Activated CD4-positive, CD25-positive, alpha-beta regulatory T cell treated with anti-CD3 and anti-CD28 coated beads, Interleukin-2, amount 50 U/mL, for 16 hours (primary cell): Measurements from ENCODE around the gene GRIN3A.
"Not testable (repeated sequence)": the region's sequence is repeated elsewhere in the genome, so short reads cannot be mapped to it uniquely, and the experiment has no call there.

Experiments
- DNase-seq: peaks from one replicate; pipeline ENCODE4 v3.0.0-alpha.2; 2020; ENCODE audit warnings: low read depth, low spot score

Gene GRIN3A

GRCh38 chr9:101632611-101633010, 105.8 kb downstream of the GRIN3A start:
- no peak for DNase-seq

- no peak for DNase-seq
Measured at GRCh38 chr9:101631892-101632291, 106.6 kb downstream of the GRIN3A start.

GRCh38 chr9:101629636-101630035, 108.8 kb downstream of the GRIN3A start:
- DNase-seq: no peak

GRCh38 chr9:101628173-101628572, 110.3 kb downstream of the GRIN3A start:
- DNase-seq: no peak

- no peak for DNase-seq
Measured at GRCh38 chr9:101626295-101626694, 112.2 kb downstream of the GRIN3A start.

- no peak for DNase-seq
Measured at GRCh38 chr9:101625876-101626275, 112.6 kb downstream of the GRIN3A start.

GRCh38 chr9:101620452-101620851, 118.0 kb downstream of the GRIN3A start:
- no peak for DNase-seq

- DNase-seq: no peak
Measured at GRCh38 chr9:101618698-101619097, 119.7 kb downstream of the GRIN3A start.

- no peak for DNase-seq
Measured at GRCh38 chr9:101605547-101605946, 132.9 kb downstream of the GRIN3A start.

GRCh38 chr9:101604296-101604695, 134.2 kb downstream of the GRIN3A start:
- no peak for DNase-seq

- no peak for DNase-seq
Measured at GRCh38 chr9:101601904-101602765, 136.3 kb downstream of the GRIN3A start.

GRCh38 chr9:101594796-101595195, 143.7 kb downstream of the GRIN3A start, which contains the start of gene PPP3R2:
TSS of gene PPP3R2 (minus strand) at chr9:101594969. CDS start at chr9:101594921, 48 bp downstream.
- DNase-seq: no peak

- DNase-seq: no peak
Measured at GRCh38 chr9:101593345-101593744, 145.1 kb downstream of the GRIN3A start.

GRCh38 chr9:101592788-101593187, 145.7 kb downstream of the GRIN3A start:
- no peak for DNase-seq

- DNase-seq: no peak
Measured at GRCh38 chr9:101591787-101592446, 146.5 kb downstream of the GRIN3A start.

- DNase-seq: no peak
Measured at GRCh38 chr9:101590901-101591300, 147.5 kb downstream of the GRIN3A start.

- not testable (repeated sequence) for DNase-seq
Measured at GRCh38 chr9:101590074-101590473, 148.4 kb downstream of the GRIN3A start.

GRCh38 chr9:101587332-101588043, 151.0 kb downstream of the GRIN3A start:
- DNase-seq: no peak

GRCh38 chr9:101586651-101587050, 151.8 kb downstream of the GRIN3A start:
- DNase-seq: no peak

- DNase-seq: no peak
Measured at GRCh38 chr9:101585740-101586139, 152.7 kb downstream of the GRIN3A start.

- DNase-seq: no peak
Measured at GRCh38 chr9:101582553-101582952, 155.9 kb downstream of the GRIN3A start.
